ENCODE data around the gene FAM98C.

- TF ChIP-seq CTCF (IDR thresholded peaks at IDR 0.05 in 8 of 11, conservative IDR thresholded peaks at IDR 0.05 in 3 of 11) = no peak
- peak in 1 of 3 donors; percentile 11 for TF ChIP-seq POLR2AphosphoS5 (IDR thresholded peaks at IDR 0.05)
These were observed 15.8 kb upstream of the FAM98C start for GRCh38 chr19:38386971-38387549.

All from spleen (tissue), 7 donors.